Trophoblast cell (in vitro differentiated cells and primary cell): ENCODE data around the gene PBX3.
A peak's percentile ranks its signal among the peaks of the same experiment; 100 is the strongest.

ENCODE experiments used
- DNase-seq, 2 donors: peaks; one replicate each; pipeline ENCODE4 v3.0.0-alpha.2; 2016
- H2AFZ ChIP-seq: 2 replicates; pipeline ENCODE4 v1.6.1; 2013; ENCODE audit warnings: low read length, moderate library complexity, mild to moderate bottlenecking; ENCODE audit not compliant: insufficient read depth, poor library complexity
- H2AK5ac ChIP-seq: 2 replicates; pipeline ENCODE4 v1.6.1; 2013; ENCODE audit warnings: mild to moderate bottlenecking, low read length
- H2BK120ac ChIP-seq: 2 replicates; pipeline ENCODE4 v1.6.1; 2013; ENCODE audit warnings: low read length, mild to moderate bottlenecking, moderate library complexity; ENCODE audit not compliant: insufficient read depth, poor library complexity
- H2BK12ac ChIP-seq: 2 replicates; pipeline ENCODE4 v1.6.1; 2013; ENCODE audit warnings: mild to moderate bottlenecking, low read length, moderate library complexity
- H2BK5ac ChIP-seq: 2 replicates; pipeline ENCODE4 v1.6.1; 2013; ENCODE audit warnings: low read length, low read depth, moderate library complexity, mild to moderate bottlenecking; ENCODE audit not compliant: poor library complexity
- H3K14ac ChIP-seq: 2 replicates; pipeline ENCODE4 v1.6.1; 2013; ENCODE audit warnings: mild to moderate bottlenecking, low read length
- H3K18ac ChIP-seq: 2 replicates; pipeline ENCODE4 v1.6.1; 2013; ENCODE audit warnings: mild to moderate bottlenecking, low read length
- H3K23ac ChIP-seq: 2 replicates; pipeline ENCODE4 v1.6.1; 2013; ENCODE audit warnings: low read length
- H3K27ac ChIP-seq: 2 replicates; pipeline ENCODE4 v1.5.1; 2013; ENCODE audit warnings: low read depth, mild to moderate bottlenecking, inconsistent platforms, low read length, moderate library complexity
- H3K27me3 ChIP-seq: 2 replicates; pipeline ENCODE4 v1.6.1; 2013; ENCODE audit warnings: inconsistent platforms, mild to moderate bottlenecking, low read length, moderate library complexity; ENCODE audit not compliant: insufficient read depth
- H3K36me3 ChIP-seq, 2 experiments: 1 replicate in 1 of 2; 2 replicates in 1 of 2; pipeline ENCODE4 v1.6.1; 2013; ENCODE audit warnings: low read length in 2 of 2, mild to moderate bottlenecking in 2 of 2, moderate library complexity in 1 of 2; ENCODE audit not compliant: insufficient read depth in 2 of 2, control insufficient read depth in 1 of 2
- H3K4ac ChIP-seq: 2 replicates; pipeline ENCODE4 v1.6.1; 2013; ENCODE audit warnings: low read depth, mild to moderate bottlenecking, low read length, moderate library complexity
- H3K4me1 ChIP-seq, 2 experiments: 1 replicate in 1 of 2; 2 replicates in 1 of 2; pipeline ENCODE4 v1.6.1; 2013; ENCODE audit warnings: low read length in 2 of 2, mild to moderate bottlenecking in 2 of 2, moderate library complexity in 1 of 2; ENCODE audit not compliant: insufficient read depth in 2 of 2, control insufficient read depth in 1 of 2
- H3K4me2 ChIP-seq: 2 replicates; pipeline ENCODE4 v1.6.1; 2013; ENCODE audit warnings: inconsistent platforms, mild to moderate bottlenecking, low read length, moderate library complexity
- H3K4me3 ChIP-seq: 2 replicates; pipeline ENCODE4 v1.5.1; 2013; ENCODE audit warnings: mild to moderate bottlenecking, low read depth, low read length, inconsistent platforms
- H3K79me1 ChIP-seq: one replicate; pipeline ENCODE4 v1.6.1; 2013; ENCODE audit warnings: low read length
- H3K79me2 ChIP-seq: 2 replicates; pipeline ENCODE4 v1.6.1; 2013; ENCODE audit warnings: low read length, mild to moderate bottlenecking; ENCODE audit not compliant: control insufficient read depth, insufficient read depth, poor library complexity
- H3K9ac ChIP-seq: 2 replicates; pipeline ENCODE4 v1.6.1; 2013; ENCODE audit warnings: mild to moderate bottlenecking, low read length
- H3K9me3 ChIP-seq: 2 replicates; pipeline ENCODE4 v1.6.1; 2013; ENCODE audit warnings: low read depth, mild to moderate bottlenecking, control low read depth, inconsistent platforms, low read length; ENCODE audit not compliant: insufficient read depth
- H4K12ac ChIP-seq: 2 replicates; pipeline ENCODE4 v1.6.1; 2013; ENCODE audit warnings: low read depth, mild to moderate bottlenecking, low read length, moderate library complexity
- H4K8ac ChIP-seq: 2 replicates; pipeline ENCODE4 v1.6.1; 2013; ENCODE audit warnings: low read depth, mild to moderate bottlenecking, low read length, moderate library complexity
- H4K91ac ChIP-seq: one replicate; pipeline ENCODE4 v1.6.1; 2013; ENCODE audit warnings: low read depth, mild to moderate bottlenecking, low read length, moderate library complexity
- WGBS: extraction: QIAGEN DNeasy Blood & Tissue Kit; methylation state at CpG from one replicate; pipeline ENCODE4 v1.1.7; 2013; ENCODE audit warnings: missing lambda C conversion rate; ENCODE audit not compliant: insufficient read length, insufficient coverage; ENCODE audit errors: extremely low coverage; 5-methylcytosine and 5-hydroxymethylcytosine counted together

PBX3 gene

DNA sequence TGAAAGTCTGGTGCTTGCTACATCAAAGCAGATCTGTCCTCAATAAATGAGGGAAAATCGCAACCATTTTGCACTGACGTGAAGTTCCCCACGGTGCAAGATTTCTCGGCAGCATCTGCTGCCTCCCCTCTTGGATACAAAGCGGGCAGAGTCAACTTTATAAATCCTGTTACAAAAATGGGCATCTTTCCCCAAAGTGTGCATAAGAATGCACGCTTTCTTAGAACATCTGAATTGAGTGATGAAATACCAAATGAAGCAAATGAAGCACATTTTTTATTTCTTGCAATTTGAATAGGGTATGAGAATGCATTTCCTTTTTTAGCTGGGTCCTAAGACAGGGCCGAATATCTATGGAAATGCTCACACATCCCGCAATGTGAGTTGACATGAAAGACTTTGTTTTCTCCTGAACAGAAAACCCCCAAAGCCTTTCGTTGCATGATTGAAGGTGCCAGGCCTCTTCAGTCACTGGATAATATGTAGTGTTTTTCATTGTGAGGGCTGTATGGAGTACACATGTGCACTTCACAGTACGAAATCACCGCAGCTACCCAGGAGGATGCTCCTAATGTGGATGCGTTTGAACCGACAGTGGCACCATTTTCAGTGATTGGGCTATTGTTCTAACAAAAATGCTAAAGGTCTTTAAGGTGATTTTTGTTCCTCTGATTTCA is 20.6 kb upstream of the PBX3 start:
- no peak overlapping the region for H2BK120ac ChIP-seq
- no peak overlapping the region for H3K14ac ChIP-seq
- no peak overlapping the region for H2AFZ ChIP-seq
- DNase-seq, result no peak
- H3K36me3 ChIP-seq, result no peaks in the 10 kb centered on the region
- H3K23ac ChIP-seq, result peak overlapping the region; percentile 83
- H3K9me3 ChIP-seq, result no peaks in the 10 kb centered on the region
- WGBS, result no CpG with 5 or more reads among the region's 13 CpGs
- H3K18ac ChIP-seq, result no peak overlapping the region
- no peak overlapping the region for H3K9ac ChIP-seq
- no peak overlapping the region for H3K4me2 ChIP-seq
- H4K8ac ChIP-seq, result no peak overlapping the region
- no peaks in the 10 kb centered on the region for H3K79me2 ChIP-seq
- no peak overlapping the region for H2BK12ac ChIP-seq
- H2BK5ac ChIP-seq, result no peak overlapping the region
- no peaks in the 10 kb centered on the region for H3K79me1 ChIP-seq
- H4K12ac ChIP-seq, result no peak overlapping the region
- H4K91ac ChIP-seq, result no peak overlapping the region
- no peaks in the 10 kb centered on the region for H3K27me3 ChIP-seq
- H2AK5ac ChIP-seq, result no peak overlapping the region
- H3K4ac ChIP-seq, result no peak overlapping the region
- no peak overlapping the region for H3K4me3 ChIP-seq
- no peak overlapping the region for H3K27ac ChIP-seq
- no peaks in the 10 kb centered on the region for H3K4me1 ChIP-seq

DNA sequence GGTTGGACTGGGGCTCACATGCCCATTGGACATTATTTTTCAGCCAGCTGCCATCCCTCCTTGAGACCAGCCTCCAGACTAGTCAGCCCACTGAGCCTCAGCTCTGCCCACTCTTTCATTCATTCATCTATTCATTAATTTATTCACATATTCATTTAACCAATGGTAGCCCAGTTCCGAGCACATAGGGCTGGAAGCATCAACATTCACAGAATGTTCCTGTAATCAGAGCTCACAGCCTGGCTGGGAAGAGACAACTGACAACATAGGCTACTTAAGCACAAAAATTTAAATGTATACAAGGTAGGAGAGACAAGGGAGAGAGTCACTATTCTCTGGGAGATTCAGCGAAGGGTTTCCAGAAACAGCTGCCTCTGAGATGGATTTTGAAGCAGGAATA is 17.0 kb upstream of the PBX3 start:
- DNase-seq, result no peak
- H4K8ac ChIP-seq, result no peak overlapping the region
- no peak overlapping the region for H2BK120ac ChIP-seq
- H2BK12ac ChIP-seq, result no peak overlapping the region
- H3K4me1 ChIP-seq, result peaks cover 3 to 4% of the 10 kb centered on the region in 2 experiments
- WGBS, result no CpG with 5 or more reads among the region's 2 CpGs
- no peak overlapping the region for H3K4ac ChIP-seq
- H4K12ac ChIP-seq, result no peak overlapping the region
- no peak overlapping the region for H3K27ac ChIP-seq
- no peaks in the 10 kb centered on the region for H3K27me3 ChIP-seq
- no peaks in the 10 kb centered on the region for H3K79me2 ChIP-seq
- H3K4me3 ChIP-seq, result no peak overlapping the region
- no peak overlapping the region for H4K91ac ChIP-seq
- no peaks in the 10 kb centered on the region for H3K79me1 ChIP-seq
- H3K36me3 ChIP-seq, result no peaks in the 10 kb centered on the region
- no peak overlapping the region for H2AK5ac ChIP-seq
- H3K4me2 ChIP-seq, result no peak overlapping the region
- no peaks in the 10 kb centered on the region for H3K9me3 ChIP-seq
- no peak overlapping the region for H3K14ac ChIP-seq
- no peak overlapping the region for H3K23ac ChIP-seq
- no peak overlapping the region for H3K9ac ChIP-seq
- no peak overlapping the region for H2BK5ac ChIP-seq
- no peak overlapping the region for H2AFZ ChIP-seq
- H3K18ac ChIP-seq, result no peak overlapping the region

GRCh38 chr9:125732562-125732961 is 14.6 kb upstream of the PBX3 start:
- no peak overlapping the region for H2AFZ ChIP-seq
- H3K4ac ChIP-seq, result no peak overlapping the region
- no peak overlapping the region for H4K12ac ChIP-seq
- H3K4me3 ChIP-seq, result no peak overlapping the region
- no peaks in the 10 kb centered on the region for H3K27me3 ChIP-seq
- no peak overlapping the region for H2AK5ac ChIP-seq
- H3K9me3 ChIP-seq, result no peaks in the 10 kb centered on the region
- H3K27ac ChIP-seq, result no peak overlapping the region
- no peak for DNase-seq
- H3K18ac ChIP-seq, result no peak overlapping the region
- H3K4me2 ChIP-seq, result no peak overlapping the region
- no peak overlapping the region for H4K91ac ChIP-seq
- no peak overlapping the region for H3K23ac ChIP-seq
- no peak overlapping the region for H2BK12ac ChIP-seq
- no peak overlapping the region for H2BK5ac ChIP-seq
- WGBS, result no CpG with 5 or more reads among the region's 2 CpGs
- no peak overlapping the region for H3K9ac ChIP-seq
- no peak overlapping the region for H3K14ac ChIP-seq
- H4K8ac ChIP-seq, result no peak overlapping the region
- H3K36me3 ChIP-seq, result no peaks in the 10 kb centered on the region
- peaks cover 3 to 4% of the 10 kb centered on the region in 2 experiments for H3K4me1 ChIP-seq
- H3K79me2 ChIP-seq, result no peaks in the 10 kb centered on the region
- no peaks in the 10 kb centered on the region for H3K79me1 ChIP-seq
- H2BK120ac ChIP-seq, result no peak overlapping the region

GRCh38 chr9:125739436-125739835 is 7.7 kb upstream of the PBX3 start:
- Histone ChIP-seq H2AK5ac (no peak overlapping the region), H3K27ac (no peak overlapping the region), H3K4me3 (no peak overlapping the region), H3K27me3 (no peaks in the 10 kb centered on the region), H2BK5ac (no peak overlapping the region), H4K8ac (no peak overlapping the region), H2BK12ac (no peak overlapping the region), H2AFZ (no peak overlapping the region), H3K36me3 (no peaks in the 10 kb centered on the region), H4K12ac (no peak overlapping the region), H2BK120ac (no peak overlapping the region), H4K91ac (no peak overlapping the region), H3K79me2 (no peaks in the 10 kb centered on the region), H3K4me1 (no peaks in the 10 kb centered on the region), H3K9ac (no peak overlapping the region), H3K4ac (no peak overlapping the region), H3K18ac (no peak overlapping the region), H3K9me3 (no peaks in the 10 kb centered on the region), H3K14ac (no peak overlapping the region), H3K79me1 (no peaks in the 10 kb centered on the region), H3K23ac (no peak overlapping the region), H3K4me2 (no peak overlapping the region)
- DNase-seq, result no peak
- WGBS, result no CpG with 5 or more reads among the region's 3 CpGs
